HL-60/S4 treated with retinoic acid at 250 ng/mL for 4 days and 3 days (cell line): ENCODE results near the gene SPANXD.
"Not testable (repeated sequence)": the region's sequence is repeated elsewhere in the genome, so short reads cannot be mapped to it uniquely, and the experiment has no call there.

ENCODE experiments used
- in situ Hi-C: fragments of 300-500 bp; cut with MboI; formaldehyde crosslinking; loops from 2 replicates; pipeline ENCODE4 v1.7.0; 2022; ENCODE audit warnings: low sequenced_read_pairs

SPANXD gene

GRCh38 chrX:141698639-141699038 is at the start of gene SPANXD:
Gene SPANXD, minus strand, starts transcription at chrX:141698739. Its CDS starts 334 bp downstream, at chrX:141698405.
- in situ Hi-C loops = not testable (repeated sequence)

GRCh38 chrX:141742666-141743065 is 44.1 kb upstream of the SPANXD start:
- in situ Hi-C loops = no loop called here

- in situ Hi-C loops = no loop called here
These were observed 38.1 kb upstream of the SPANXD start for GRCh38 chrX:141736656-141737055.

GRCh38 chrX:141733371-141733770 is 34.8 kb upstream of the SPANXD start:
- in situ Hi-C loops = no loop called here

GRCh38 chrX:141732031-141732430 is 33.5 kb upstream of the SPANXD start:
- in situ Hi-C loops = no loop called here

GRCh38 chrX:141724186-141724585 is 25.6 kb upstream of the SPANXD start:
- in situ Hi-C loops = no loop called here

GRCh38 chrX:141714680-141715079 is 16.1 kb upstream of the SPANXD start:
- in situ Hi-C loops = no loop called here

GRCh38 chrX:141701072-141701471 is 2.5 kb upstream of the SPANXD start:
- in situ Hi-C loops = no loop called here

GRCh38 chrX:141673946-141674345 is 24.6 kb downstream of the SPANXD start:
- in situ Hi-C loops = no loop called here

- in situ Hi-C loops = no loop called here
These were observed 28.9 kb downstream of the SPANXD start for GRCh38 chrX:141669689-141670088.

- in situ Hi-C loops = no loop called here
These were observed 30.2 kb downstream of the SPANXD start for GRCh38 chrX:141668371-141668770.

GRCh38 chrX:141662781-141663180 is 35.8 kb downstream of the SPANXD start:
- in situ Hi-C loops = no loop called here

GRCh38 chrX:141652286-141652685 is 46.3 kb downstream of the SPANXD start:
- in situ Hi-C loops = no loop called here
